NCI-H526 treated with DMSO at 0.1 percent for 48 hours (cell line): ENCODE results near the gene SAMM50.

Source experiments
- DNase-seq: peaks from one replicate; lab custom pipeline; 2025; lab: John Stamatoyannopoulos, UW

SAMM50 gene

GRCh38 chr22:43976861-43977795 is 21.9 kb downstream of the SAMM50 start:
- DNase-seq = no peak

GRCh38 chr22:43978558-43978957 is 23.3 kb downstream of the SAMM50 start:
- no peak for DNase-seq

- DNase-seq = no peak
Measured at GRCh38 chr22:43980579-43980978, 25.3 kb downstream of the SAMM50 start.

GRCh38 chr22:43980996-43981395 is 25.8 kb downstream of the SAMM50 start:
- DNase-seq = no peak

GRCh38 chr22:43983808-43984207 is 28.6 kb downstream of the SAMM50 start:
- DNase-seq = no peak

- no peak for DNase-seq
Measured at GRCh38 chr22:43985532-43985931, 30.3 kb downstream of the SAMM50 start.

GRCh38 chr22:43988116-43988820 is 33.0 kb downstream of the SAMM50 start:
- no peak for DNase-seq

- DNase-seq = no peak
Measured at GRCh38 chr22:43988960-43989359, 33.7 kb downstream of the SAMM50 start.

- DNase-seq = no peak
Measured at GRCh38 chr22:43990044-43990443, 34.8 kb downstream of the SAMM50 start.

- no peak for DNase-seq
Measured at GRCh38 chr22:43991316-43992020, 36.2 kb downstream of the SAMM50 start.

GRCh38 chr22:43992331-43992821 is 37.1 kb downstream of the SAMM50 start:
- no peak for DNase-seq

- peak; percentile 20 for DNase-seq
Measured at GRCh38 chr22:43993072-43993760, 38.0 kb downstream of the SAMM50 start.

GRCh38 chr22:43994006-43994405 is 38.8 kb downstream of the SAMM50 start:
- no peak for DNase-seq

- DNase-seq = no peak
Measured at GRCh38 chr22:43994416-43994815, 39.2 kb downstream of the SAMM50 start.

GRCh38 chr22:43995057-43995685 is 39.9 kb downstream of the SAMM50 start:
- DNase-seq = no peak

GRCh38 chr22:43995798-43996169 is 40.5 kb downstream of the SAMM50 start:
- no peak for DNase-seq

GRCh38 chr22:43996170-43996980 is 41.1 kb downstream of the SAMM50 start:
- no peak for DNase-seq

GRCh38 chr22:43996981-43997265 is 41.7 kb downstream of the SAMM50 start:
- DNase-seq = no peak

- no peak for DNase-seq
Measured at GRCh38 chr22:43998679-43999264, 43.5 kb downstream of the SAMM50 start.

GRCh38 chr22:43999378-43999777 is 44.1 kb downstream of the SAMM50 start:
- DNase-seq = no peak
